PC-3 (cell line): ENCODE results near the gene MAPKAP1.

Experiments
- CTCF ChIP-seq: fragments of 300-600 bp; sonication (generic); conservative IDR thresholded peaks from 2 replicates; pipeline ENCODE4 v1.5.1; 2017; ENCODE audit warnings: antibody characterized with exemption, low read depth, mild to moderate bottlenecking, low read length
- EZH2 ChIP-seq: fragments of 300-600 bp; sonication (generic); IDR thresholded peaks from one replicate; pipeline ENCODE4 v1.6.1; 2017; ENCODE audit warnings: antibody characterized with exemption, mild to moderate bottlenecking, low read length; ENCODE audit not compliant: unreplicated experiment

GRCh38 chr9:125756518-125756917 is 49.5 kb upstream of the MAPKAP1 start:
- TF ChIP-seq CTCF, result no peak
- no peak for TF ChIP-seq EZH2
